MM.1S (cell line): ENCODE data around the gene SNX8.

Experiments used
- EZH2 ChIP-seq: fragments of 300-600 bp; sonication (generic); optimal IDR thresholded peaks from 2 replicates; pipeline ENCODE3; 2017; ENCODE audit warnings: low read depth, mild to moderate bottlenecking, antibody characterized with exemption, low read length, mixed read lengths
- EZH2phosphoT487 ChIP-seq: fragments of 300-600 bp; sonication (generic); IDR thresholded peaks from 2 replicates; pipeline ENCODE4 v1.6.1; 2018; ENCODE audit warnings: antibody characterized with exemption, low read length
- TF ChIP-seq, protein P1 (sequence below): fragments of 300-600 bp; sonication (generic); IDR thresholded peaks from 2 replicates; pipeline ENCODE4 v1.5.1; 2016; ENCODE audit warnings: antibody characterized with exemption, low read length, mixed read lengths

- TF ChIP-seq, protein P1, sequence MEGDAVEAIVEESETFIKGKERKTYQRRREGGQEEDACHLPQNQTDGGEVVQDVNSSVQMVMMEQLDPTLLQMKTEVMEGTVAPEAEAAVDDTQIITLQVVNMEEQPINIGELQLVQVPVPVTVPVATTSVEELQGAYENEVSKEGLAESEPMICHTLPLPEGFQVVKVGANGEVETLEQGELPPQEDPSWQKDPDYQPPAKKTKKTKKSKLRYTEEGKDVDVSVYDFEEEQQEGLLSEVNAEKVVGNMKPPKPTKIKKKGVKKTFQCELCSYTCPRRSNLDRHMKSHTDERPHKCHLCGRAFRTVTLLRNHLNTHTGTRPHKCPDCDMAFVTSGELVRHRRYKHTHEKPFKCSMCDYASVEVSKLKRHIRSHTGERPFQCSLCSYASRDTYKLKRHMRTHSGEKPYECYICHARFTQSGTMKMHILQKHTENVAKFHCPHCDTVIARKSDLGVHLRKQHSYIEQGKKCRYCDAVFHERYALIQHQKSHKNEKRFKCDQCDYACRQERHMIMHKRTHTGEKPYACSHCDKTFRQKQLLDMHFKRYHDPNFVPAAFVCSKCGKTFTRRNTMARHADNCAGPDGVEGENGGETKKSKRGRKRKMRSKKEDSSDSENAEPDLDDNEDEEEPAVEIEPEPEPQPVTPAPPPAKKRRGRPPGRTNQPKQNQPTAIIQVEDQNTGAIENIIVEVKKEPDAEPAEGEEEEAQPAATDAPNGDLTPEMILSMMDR = no peak
- no peak for TF ChIP-seq EZH2
- TF ChIP-seq EZH2phosphoT487 = no peak
Observed at GRCh38 chr7:2273866-2274265, 40.4 kb downstream of the SNX8 start.
